Endodermal cell (in vitro differentiated cells): ENCODE measurements around the gene HSD3B1. TPM values are rescaled to one million over a fixed set of nuclear protein-coding genes. Genes with fewer than 3 reads are reported as not detected.

ENCODE experiments used
- DNase-seq: peaks from one replicate; pipeline ENCODE4 v3.0.0-alpha.2; 2017
- H3K27ac ChIP-seq: 2 replicates; pipeline ENCODE4 v1.5.1; 2013; ENCODE audit warnings: mild to moderate bottlenecking, low read depth, low read length, moderate library complexity
- H3K27me3 ChIP-seq: 2 replicates; pipeline ENCODE4 v1.6.1; 2013; ENCODE audit warnings: mild to moderate bottlenecking, low read length, moderate library complexity; ENCODE audit not compliant: insufficient read depth, control insufficient read depth, poor library complexity, severe bottlenecking
- H3K36me3 ChIP-seq: 2 replicates; pipeline ENCODE4 v1.7.0; 2013; ENCODE audit warnings: mild to moderate bottlenecking, low read length, moderate library complexity; ENCODE audit not compliant: control insufficient read depth, insufficient read depth
- H3K4me1 ChIP-seq: one replicate; pipeline ENCODE4 v1.7.0; 2013; ENCODE audit warnings: low read length; ENCODE audit not compliant: control insufficient read depth, insufficient read depth
- H3K4me3 ChIP-seq: 2 replicates; pipeline ENCODE4 v1.5.1; 2013; ENCODE audit warnings: mild to moderate bottlenecking, low read length, moderate library complexity
- H3K9ac ChIP-seq: 2 replicates; pipeline ENCODE4 v1.6.1; 2013; ENCODE audit warnings: mild to moderate bottlenecking, low read length, moderate library complexity; ENCODE audit not compliant: poor library complexity, severe bottlenecking; ENCODE audit errors: extremely low read depth
- H3K9me3 ChIP-seq: 2 replicates; pipeline ENCODE4 v1.6.1; 2013; ENCODE audit warnings: mild to moderate bottlenecking, low read length, moderate library complexity; ENCODE audit not compliant: control insufficient read depth
- H3K27ac Mint-ChIP-seq: 2 replicates; pipeline ENCODE4 v1.8.0; 2020; ENCODE audit warnings: mixed read lengths
- H3K27me3 Mint-ChIP-seq: 2 replicates; pipeline ENCODE4 v1.8.0; 2021; ENCODE audit warnings: mild to moderate bottlenecking, mixed read lengths; ENCODE audit not compliant: insufficient read depth
- H3K36me3 Mint-ChIP-seq: 2 replicates; pipeline ENCODE4 v1.8.0; 2020; ENCODE audit warnings: low read depth, mixed read lengths
- H3K4me1 Mint-ChIP-seq: 2 replicates; pipeline ENCODE4 v1.8.0; 2020; ENCODE audit warnings: mixed read lengths
- H3K4me3 Mint-ChIP-seq: 2 replicates; pipeline ENCODE4 v1.8.0; 2020; ENCODE audit warnings: mild to moderate bottlenecking, moderate library complexity, mixed read lengths
- H3K9me3 Mint-ChIP-seq: 2 replicates; pipeline ENCODE4 v1.8.0; 2020; ENCODE audit warnings: mild to moderate bottlenecking, mixed read lengths
- WGBS, 2 experiments: methylation state at CpG; one replicate each; pipeline versions ENCODE4 v1.1.5 to v1.1.7; 2013; ENCODE audit warnings: missing lambda C conversion rate in 2 of 2, mixed read lengths in 1 of 2; ENCODE audit not compliant: insufficient coverage in 1 of 2, insufficient read length in 1 of 2; 5-methylcytosine and 5-hydroxymethylcytosine counted together
- total RNA-seq, 2 donors: library from RNA; stranded (reverse); fragmentation: NEBNext Ultra II Directional in 1 of 2; extraction: Animal tissue kit (Norgen Biotek cat#: 25700) in 1 of 2; gene quantifications; 2 replicates in 1 of 2; 3 replicates in 1 of 2; pipeline ENCODE4 v1.2.1, GENCODE V29; 2021
- TF ChIP-seq, protein P1 (sequence below): fragments of 200-600 bp; sonication (generic); conservative IDR thresholded peaks from 2 replicates; pipeline ENCODE4 v1.5.0; 2021; ENCODE audit warnings: antibody characterized with exemption, mild to moderate bottlenecking

HSD3B1 gene
- total RNA-seq, 2 donors from 2014 or later: not detected

DNA sequence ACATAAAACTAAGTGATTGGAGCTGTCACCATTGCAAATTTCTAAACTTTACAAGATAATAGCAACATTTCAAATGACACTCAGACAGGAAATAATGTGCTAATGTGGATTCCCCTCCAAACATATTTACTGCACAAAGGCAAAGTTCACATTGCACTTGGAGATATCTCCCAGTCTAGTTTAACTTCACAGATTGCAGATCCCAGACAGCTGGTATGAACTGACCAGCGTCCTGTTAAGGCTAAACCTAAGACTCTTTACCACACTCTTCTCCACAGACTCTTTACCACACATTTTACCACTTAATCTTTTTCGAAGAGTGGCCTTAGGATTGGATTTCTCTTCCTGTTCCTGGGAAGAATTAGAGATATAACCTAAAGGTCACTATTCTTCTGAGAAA is 40.6 kb upstream of the HSD3B1 start:
- Mint-ChIP-seq H3K27ac (no peak overlapping the region), H3K27me3 (peaks cover 3% of the 10 kb centered on the region), H3K4me1 (no peaks in the 10 kb centered on the region), H3K36me3 (no peaks in the 10 kb centered on the region), H3K4me3 (no peak overlapping the region), H3K9me3 (no peaks in the 10 kb centered on the region)
- H3K4me3 ChIP-seq: no peak overlapping the region
- no peaks in the 10 kb centered on the region for H3K27me3 ChIP-seq
- no peaks in the 10 kb centered on the region for H3K9me3 ChIP-seq
- no peak overlapping the region for H3K27ac ChIP-seq
- H3K4me1 ChIP-seq: no peaks in the 10 kb centered on the region
- TF ChIP-seq, protein P1, sequence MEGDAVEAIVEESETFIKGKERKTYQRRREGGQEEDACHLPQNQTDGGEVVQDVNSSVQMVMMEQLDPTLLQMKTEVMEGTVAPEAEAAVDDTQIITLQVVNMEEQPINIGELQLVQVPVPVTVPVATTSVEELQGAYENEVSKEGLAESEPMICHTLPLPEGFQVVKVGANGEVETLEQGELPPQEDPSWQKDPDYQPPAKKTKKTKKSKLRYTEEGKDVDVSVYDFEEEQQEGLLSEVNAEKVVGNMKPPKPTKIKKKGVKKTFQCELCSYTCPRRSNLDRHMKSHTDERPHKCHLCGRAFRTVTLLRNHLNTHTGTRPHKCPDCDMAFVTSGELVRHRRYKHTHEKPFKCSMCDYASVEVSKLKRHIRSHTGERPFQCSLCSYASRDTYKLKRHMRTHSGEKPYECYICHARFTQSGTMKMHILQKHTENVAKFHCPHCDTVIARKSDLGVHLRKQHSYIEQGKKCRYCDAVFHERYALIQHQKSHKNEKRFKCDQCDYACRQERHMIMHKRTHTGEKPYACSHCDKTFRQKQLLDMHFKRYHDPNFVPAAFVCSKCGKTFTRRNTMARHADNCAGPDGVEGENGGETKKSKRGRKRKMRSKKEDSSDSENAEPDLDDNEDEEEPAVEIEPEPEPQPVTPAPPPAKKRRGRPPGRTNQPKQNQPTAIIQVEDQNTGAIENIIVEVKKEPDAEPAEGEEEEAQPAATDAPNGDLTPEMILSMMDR: no peak
- WGBS, 2 experiments: 74 to 82% methylated on average over 2 of the region's 2 CpGs
- DNase-seq: peak; percentile 7
- H3K9ac ChIP-seq: no peak overlapping the region
- no peaks in the 10 kb centered on the region for H3K36me3 ChIP-seq

DNA sequence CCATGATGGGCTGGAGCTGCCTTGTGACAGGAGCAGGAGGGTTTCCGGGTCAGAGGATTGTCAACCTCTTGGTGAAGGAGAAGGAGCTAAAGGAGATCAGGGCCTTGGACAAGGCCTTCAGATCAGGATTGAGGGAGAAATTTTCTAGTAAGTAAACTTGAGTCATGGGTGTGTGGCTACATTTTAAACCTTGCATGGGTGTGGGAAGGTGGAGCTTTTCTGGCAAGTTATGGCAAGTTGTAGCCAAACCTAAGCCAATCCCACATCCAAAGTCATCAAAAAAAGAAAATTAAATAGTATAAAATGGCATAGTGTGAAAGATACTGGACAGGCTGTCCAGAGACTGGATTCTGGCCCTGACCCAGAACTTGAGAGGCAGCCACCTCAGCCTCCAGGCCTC is 39.8 kb upstream of the HSD3B1 start:
- Mint-ChIP-seq H3K9me3 (no peaks in the 10 kb centered on the region), H3K27me3 (peaks cover 6% of the 10 kb centered on the region), H3K36me3 (no peaks in the 10 kb centered on the region), H3K27ac (no peak overlapping the region), H3K4me3 (no peak overlapping the region), H3K4me1 (no peaks in the 10 kb centered on the region)
- WGBS, 2 experiments: 93% methylated on average over 1 of the region's 1 CpG; no CpG with 5 or more reads in 1 of the 2 experiments
- Histone ChIP-seq H3K9ac (no peak overlapping the region), H3K27ac (no peak overlapping the region), H3K27me3 (no peaks in the 10 kb centered on the region), H3K36me3 (no peaks in the 10 kb centered on the region), H3K4me3 (no peak overlapping the region), H3K4me1 (no peaks in the 10 kb centered on the region), H3K9me3 (no peaks in the 10 kb centered on the region)
- TF ChIP-seq, protein P1: no peak
- no peak for DNase-seq

DNA sequence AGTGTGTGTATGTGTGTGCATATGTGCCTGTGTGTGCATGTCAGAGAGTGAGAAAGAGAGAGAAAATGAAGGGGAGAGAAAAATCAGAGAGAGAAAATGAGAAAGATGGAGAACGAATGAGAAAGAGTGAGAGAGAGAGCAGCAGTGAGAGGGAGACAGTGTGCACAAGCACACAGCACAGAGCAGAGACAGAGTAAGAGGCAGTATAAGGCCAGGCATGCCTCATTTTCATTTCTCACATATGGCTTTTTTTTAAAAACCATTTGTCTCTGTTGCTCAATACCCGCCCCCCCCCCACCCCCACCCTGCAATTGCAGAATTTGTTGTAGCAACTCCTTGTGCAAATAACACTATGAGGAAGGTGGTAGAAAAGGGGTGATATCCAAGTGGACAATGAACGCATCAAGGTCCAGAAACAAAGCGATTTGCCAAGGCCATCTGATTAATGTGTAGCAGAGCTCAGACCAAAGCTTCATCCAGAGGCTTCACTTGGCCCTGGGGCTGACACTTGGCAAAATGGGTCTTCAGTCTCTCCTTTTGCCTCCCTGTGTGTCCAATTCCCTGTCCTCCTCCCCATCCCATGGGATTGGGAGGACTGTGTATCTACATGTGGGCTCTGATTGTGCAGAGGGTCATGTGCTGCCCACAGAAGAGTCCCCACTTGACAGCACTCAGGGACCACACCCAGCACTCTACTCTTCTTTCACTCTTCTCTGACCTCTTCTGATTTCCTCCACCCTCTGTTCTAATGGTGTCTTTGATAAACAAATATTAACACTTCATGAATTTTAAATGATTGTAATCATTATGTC is 38.9 kb upstream of the HSD3B1 start:
- WGBS, 2 experiments: 83 to 90% methylated on average over 3 of the region's 4 CpGs

More for the DNA sequence above, 38.9 kb upstream of the HSD3B1 start:
- no peaks in the 10 kb centered on the region for H3K9me3 ChIP-seq
- no peak for DNase-seq
- H3K9ac ChIP-seq: no peak overlapping the region
- TF ChIP-seq, protein P1: no peak
- peaks cover 6% of the 10 kb centered on the region for H3K27me3 Mint-ChIP-seq
- no peak overlapping the region for H3K27ac Mint-ChIP-seq
- no peaks in the 10 kb centered on the region for H3K9me3 Mint-ChIP-seq
- no peaks in the 10 kb centered on the region for H3K4me1 ChIP-seq
- H3K4me1 Mint-ChIP-seq: no peaks in the 10 kb centered on the region
- H3K4me3 ChIP-seq: no peak overlapping the region
- no peaks in the 10 kb centered on the region for H3K27me3 ChIP-seq
- H3K4me3 Mint-ChIP-seq: no peak overlapping the region
- H3K36me3 Mint-ChIP-seq: no peaks in the 10 kb centered on the region
- no peaks in the 10 kb centered on the region for H3K36me3 ChIP-seq
- no peak overlapping the region for H3K27ac ChIP-seq
